ENCODE data around the gene TCF12. TPM values are rescaled to one million over a fixed set of nuclear protein-coding genes. Genes with fewer than 3 reads are reported as not detected.
A peak's percentile ranks its signal among the peaks of the same experiment; 100 is the strongest.

Gene TCF12
- total RNA-seq, 1 donor from 2014 or later: 84.6 TPM

DNA sequence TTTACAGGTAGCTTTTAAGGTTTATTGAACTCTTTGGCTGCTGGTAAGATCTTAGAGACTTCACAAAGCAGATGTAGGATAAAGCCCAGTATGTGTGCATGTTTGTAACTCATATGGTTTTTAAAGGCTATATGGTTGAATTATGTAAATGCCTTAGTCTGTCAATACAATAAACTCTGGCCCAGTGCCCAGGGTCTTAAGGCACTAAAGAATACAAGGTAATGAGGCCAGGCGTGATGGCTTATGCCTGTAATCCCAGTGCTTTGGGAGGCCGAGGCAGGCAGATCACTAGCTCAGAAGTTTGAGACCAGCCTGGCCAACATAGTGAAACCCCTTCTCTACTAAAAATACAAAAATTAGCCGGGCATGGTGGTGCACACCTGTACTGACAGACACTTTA lies 287.6 kb downstream of the TCF12 start:
- TF ChIP-seq, protein P1, sequence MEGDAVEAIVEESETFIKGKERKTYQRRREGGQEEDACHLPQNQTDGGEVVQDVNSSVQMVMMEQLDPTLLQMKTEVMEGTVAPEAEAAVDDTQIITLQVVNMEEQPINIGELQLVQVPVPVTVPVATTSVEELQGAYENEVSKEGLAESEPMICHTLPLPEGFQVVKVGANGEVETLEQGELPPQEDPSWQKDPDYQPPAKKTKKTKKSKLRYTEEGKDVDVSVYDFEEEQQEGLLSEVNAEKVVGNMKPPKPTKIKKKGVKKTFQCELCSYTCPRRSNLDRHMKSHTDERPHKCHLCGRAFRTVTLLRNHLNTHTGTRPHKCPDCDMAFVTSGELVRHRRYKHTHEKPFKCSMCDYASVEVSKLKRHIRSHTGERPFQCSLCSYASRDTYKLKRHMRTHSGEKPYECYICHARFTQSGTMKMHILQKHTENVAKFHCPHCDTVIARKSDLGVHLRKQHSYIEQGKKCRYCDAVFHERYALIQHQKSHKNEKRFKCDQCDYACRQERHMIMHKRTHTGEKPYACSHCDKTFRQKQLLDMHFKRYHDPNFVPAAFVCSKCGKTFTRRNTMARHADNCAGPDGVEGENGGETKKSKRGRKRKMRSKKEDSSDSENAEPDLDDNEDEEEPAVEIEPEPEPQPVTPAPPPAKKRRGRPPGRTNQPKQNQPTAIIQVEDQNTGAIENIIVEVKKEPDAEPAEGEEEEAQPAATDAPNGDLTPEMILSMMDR (IDR thresholded peaks at IDR 0.05; ENCODE audit: insufficient read depth, low read length, poor library complexity, severe bottlenecking): no peak
- no peaks in the 10 kb centered on the region for H3K27me3 ChIP-seq (ENCODE audit: control insufficient read depth, insufficient read depth, low read length)
- no peak for DNase-seq (ENCODE audit: low read depth)
- no peak overlapping the region for H3K4me3 ChIP-seq (ENCODE audit: low read depth, low read length)
- H3K36me3 ChIP-seq (ENCODE audit: control insufficient read depth, insufficient read depth, low read length): no peaks in the 10 kb centered on the region

DNA sequence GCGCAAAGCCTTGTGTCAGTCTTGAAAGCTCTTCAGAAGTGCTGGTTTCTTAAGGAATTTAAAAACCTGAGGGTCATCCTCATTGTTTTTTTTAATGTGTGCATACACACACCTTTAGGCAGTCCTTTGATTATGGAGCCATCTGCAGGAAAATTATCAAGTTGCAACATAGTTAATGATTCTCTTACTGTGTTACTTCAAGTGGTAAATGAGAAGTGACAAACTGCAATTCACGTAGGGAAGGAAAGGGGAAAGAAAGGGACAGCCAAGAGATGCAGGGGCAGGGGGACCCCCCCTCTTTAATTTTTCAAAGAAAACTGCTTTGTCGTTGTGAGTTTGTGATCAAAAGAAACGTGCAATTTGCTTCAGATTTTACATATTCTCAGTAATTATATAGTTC lies 295.4 kb downstream of the TCF12 start:
- no peak overlapping the region for H3K4me3 ChIP-seq (ENCODE audit: low read depth, low read length)
- no peaks in the 10 kb centered on the region for H3K36me3 ChIP-seq (ENCODE audit: control insufficient read depth, insufficient read depth, low read length)
- H3K27me3 ChIP-seq (ENCODE audit: control insufficient read depth, insufficient read depth, low read length): no peaks in the 10 kb centered on the region
- DNase-seq (ENCODE audit: low read depth): no peak
- TF ChIP-seq, protein P1 (IDR thresholded peaks at IDR 0.05; ENCODE audit: insufficient read depth, low read length, poor library complexity, severe bottlenecking): peak; percentile 43

DNA sequence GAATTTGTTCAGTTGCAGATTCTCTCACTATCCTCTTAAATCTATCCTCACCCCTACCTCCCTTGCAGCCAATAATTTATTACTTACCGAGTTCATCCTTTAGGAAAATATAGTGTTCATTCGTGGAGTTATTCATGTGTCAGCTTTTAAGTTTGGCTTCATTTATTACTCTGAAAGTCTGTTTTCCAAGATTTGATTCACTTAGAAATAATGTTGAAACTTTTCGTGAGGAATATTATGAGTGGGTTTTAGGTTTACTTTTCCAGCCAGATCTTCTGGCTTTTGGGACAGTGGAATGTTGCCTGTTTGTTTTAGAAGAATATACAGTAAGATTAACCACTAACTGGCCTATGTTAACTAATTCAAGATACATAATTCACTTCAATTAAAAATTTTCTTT lies 296.9 kb downstream of the TCF12 start:
- TF ChIP-seq, protein P1 (IDR thresholded peaks at IDR 0.05; ENCODE audit: insufficient read depth, low read length, poor library complexity, severe bottlenecking): no peak
- DNase-seq (ENCODE audit: low read depth): no peak
- H3K4me3 ChIP-seq (ENCODE audit: low read depth, low read length): no peak overlapping the region
- no peaks in the 10 kb centered on the region for H3K27me3 ChIP-seq (ENCODE audit: control insufficient read depth, insufficient read depth, low read length)
- no peaks in the 10 kb centered on the region for H3K36me3 ChIP-seq (ENCODE audit: control insufficient read depth, insufficient read depth, low read length)

DNA sequence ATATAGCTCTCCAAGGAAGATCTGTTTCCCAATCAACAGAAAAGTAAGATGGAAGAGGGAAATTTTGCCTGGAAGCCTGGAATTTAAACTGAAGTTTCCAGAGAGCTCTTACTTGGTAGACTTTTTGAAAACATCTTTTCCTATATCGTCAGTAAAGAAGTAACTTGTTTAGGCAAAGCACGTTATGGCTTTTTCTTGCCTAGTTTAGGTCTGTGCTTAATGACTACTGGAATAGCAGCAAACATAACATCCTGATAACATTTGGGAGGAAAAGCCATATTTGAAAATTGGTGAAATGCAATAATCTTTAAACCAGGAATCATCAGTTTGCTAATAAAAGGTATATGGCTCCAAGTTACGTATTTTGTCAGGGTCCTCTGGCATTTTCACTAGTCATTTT lies 297.4 kb downstream of the TCF12 start:
- Histone ChIP-seq H3K27me3 (ENCODE audit: control insufficient read depth, insufficient read depth, low read length) (no peaks in the 10 kb centered on the region), H3K36me3 (ENCODE audit: control insufficient read depth, insufficient read depth, low read length) (no peaks in the 10 kb centered on the region), H3K4me3 (ENCODE audit: low read depth, low read length) (no peak overlapping the region)
- TF ChIP-seq, protein P1 (IDR thresholded peaks at IDR 0.05; ENCODE audit: insufficient read depth, low read length, poor library complexity, severe bottlenecking): no peak
- DNase-seq (ENCODE audit: low read depth): no peak

DNA sequence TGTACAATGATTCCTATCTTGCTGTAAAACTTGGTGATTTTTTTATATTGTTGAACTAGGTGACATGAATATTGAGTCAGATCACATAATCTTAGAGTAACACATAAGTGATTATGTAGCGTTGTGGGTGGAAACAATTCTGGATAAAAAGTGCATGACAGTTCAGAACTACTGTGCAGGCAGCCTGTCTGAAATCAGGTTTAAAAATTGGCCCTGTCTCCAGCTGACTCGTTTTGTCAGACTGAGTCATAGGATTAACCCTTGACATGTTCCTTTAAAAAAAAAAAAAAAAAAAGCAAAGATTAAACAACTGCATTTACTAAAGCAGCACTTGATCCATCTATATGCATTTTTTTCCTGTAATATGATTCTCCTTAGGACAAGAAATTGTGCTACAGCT lies 297.8 kb downstream of the TCF12 start:
- H3K36me3 ChIP-seq (ENCODE audit: control insufficient read depth, insufficient read depth, low read length): no peaks in the 10 kb centered on the region
- no peak overlapping the region for H3K4me3 ChIP-seq (ENCODE audit: low read depth, low read length)
- TF ChIP-seq, protein P1 (IDR thresholded peaks at IDR 0.05; ENCODE audit: insufficient read depth, low read length, poor library complexity, severe bottlenecking): no peak
- H3K27me3 ChIP-seq (ENCODE audit: control insufficient read depth, insufficient read depth, low read length): no peaks in the 10 kb centered on the region
- DNase-seq (ENCODE audit: low read depth): no peak

DNA sequence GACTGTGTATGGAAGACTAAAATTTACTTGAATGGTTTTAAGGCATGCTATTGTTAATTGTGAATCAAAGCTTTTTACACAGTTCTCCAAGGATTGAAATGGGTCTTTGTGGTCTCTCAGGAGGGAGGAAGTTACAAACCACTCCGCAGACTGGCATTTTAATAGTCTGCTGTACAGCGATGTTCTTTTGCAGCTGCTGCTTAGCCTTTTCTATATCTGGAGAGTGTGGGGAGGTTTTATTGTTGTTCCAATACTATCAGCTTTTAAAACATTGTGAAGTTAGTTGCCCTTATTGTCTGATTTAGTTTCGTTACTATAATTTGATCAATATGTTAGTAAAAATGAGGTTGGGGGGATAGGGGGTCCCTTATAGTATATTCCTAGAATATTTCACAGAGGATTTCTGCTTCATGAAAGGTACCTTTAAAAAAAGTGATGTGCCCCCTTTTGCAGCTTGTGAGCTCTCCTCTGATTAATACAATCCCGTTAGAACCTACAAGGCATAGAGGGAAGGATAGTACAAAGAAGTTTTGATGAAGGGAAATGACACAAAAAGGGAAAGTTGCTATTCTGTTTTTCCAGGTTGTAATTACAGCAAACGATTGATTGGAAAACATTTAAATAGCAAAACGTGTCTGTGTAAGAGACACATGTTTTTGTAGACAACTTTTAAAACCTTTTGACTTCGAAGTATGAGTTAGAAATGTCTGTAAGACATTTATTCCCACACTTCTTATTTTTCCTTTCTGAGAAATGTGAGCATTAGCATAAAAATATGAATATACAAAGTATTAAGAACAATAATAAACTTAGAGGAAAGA lies 299.5 kb downstream of the TCF12 start:
- DNase-seq (ENCODE audit: low read depth): peak; percentile 39
- no peak overlapping the region for H3K4me3 ChIP-seq (ENCODE audit: low read depth, low read length)
- H3K36me3 ChIP-seq (ENCODE audit: control insufficient read depth, insufficient read depth, low read length): no peaks in the 10 kb centered on the region
- TF ChIP-seq, protein P1 (IDR thresholded peaks at IDR 0.05; ENCODE audit: insufficient read depth, low read length, poor library complexity, severe bottlenecking): no peak
- H3K27me3 ChIP-seq (ENCODE audit: control insufficient read depth, insufficient read depth, low read length): no peaks in the 10 kb centered on the region

All from kidney epithelial cell (primary cell).